HG03439 (cell line): ENCODE results near the gene AIMP1.
A peak's percentile ranks its signal among the peaks of the same experiment; 100 is the strongest.
"Not testable (repeated sequence)": the region's sequence is repeated elsewhere in the genome, so short reads cannot be mapped to it uniquely, and the experiment has no call there.

Experiments used
- ATAC-seq: cut with Tn5 transposase; IDR thresholded peaks from one replicate; pipeline ENCODE4 v1.9.1; 2021; ENCODE audit warnings: mild to moderate bottlenecking, moderate library complexity; ENCODE audit not compliant: unreplicated experiment

The AIMP1 gene

GRCh38 chr4:106312377-106312776, 4.0 kb upstream of the AIMP1 start:
- no peak for ATAC-seq

- ATAC-seq: no peak
Observed at GRCh38 chr4:106312997-106313522, 3.3 kb upstream of the AIMP1 start.

- ATAC-seq: no peak
Observed at GRCh38 chr4:106314960-106315359, 1.4 kb upstream of the AIMP1 start.

- peak; percentile 17 for ATAC-seq
Observed at GRCh38 chr4:106315476-106315967, 828 bp upstream of the AIMP1 start.

GRCh38 chr4:106316773-106317409, 541 bp downstream of the AIMP1 start:
- peak; percentile 5 for ATAC-seq

- ATAC-seq: no peak
Observed at GRCh38 chr4:106317815-106318214, 1.5 kb downstream of the AIMP1 start.

- ATAC-seq: no peak
Observed at GRCh38 chr4:106318511-106318910, 2.2 kb downstream of the AIMP1 start.

GRCh38 chr4:106320235-106320634, 3.9 kb downstream of the AIMP1 start:
- no peak for ATAC-seq

GRCh38 chr4:106321168-106321567, 4.8 kb downstream of the AIMP1 start:
- not testable (repeated sequence) for ATAC-seq

- ATAC-seq: not testable (repeated sequence)
Observed at GRCh38 chr4:106321814-106322213, 5.5 kb downstream of the AIMP1 start.

GRCh38 chr4:106323119-106323518, 6.8 kb downstream of the AIMP1 start:
- no peak for ATAC-seq

GRCh38 chr4:106325800-106326199, 9.4 kb downstream of the AIMP1 start:
- no peak for ATAC-seq

- ATAC-seq: peak; percentile 56
Observed at GRCh38 chr4:106329041-106329618, 12.8 kb downstream of the AIMP1 start.

- ATAC-seq: no peak
Observed at GRCh38 chr4:106333186-106333585, 16.8 kb downstream of the AIMP1 start.

- no peak for ATAC-seq
Observed at GRCh38 chr4:106334741-106335470, 18.6 kb downstream of the AIMP1 start.

- no peak for ATAC-seq
Observed at GRCh38 chr4:106336618-106337017, 20.3 kb downstream of the AIMP1 start.

GRCh38 chr4:106337916-106338315, 21.6 kb downstream of the AIMP1 start:
- no peak for ATAC-seq

- no peak for ATAC-seq
Observed at GRCh38 chr4:106338671-106339070, 22.3 kb downstream of the AIMP1 start.

GRCh38 chr4:106339431-106339830, 23.1 kb downstream of the AIMP1 start:
- no peak for ATAC-seq

GRCh38 chr4:106340774-106341173, 24.4 kb downstream of the AIMP1 start:
- ATAC-seq: no peak

- no peak for ATAC-seq
Observed at GRCh38 chr4:106343865-106344646, 27.7 kb downstream of the AIMP1 start.
